Activated CD4-positive, alpha-beta T cell treated with anti-CD3 and anti-CD28 coated beads, Interleukin-2, amount 10 ng/mL, durations not matched to agents 24 days and 14 days (primary cell): ENCODE data around the gene CDK8. TPM values are rescaled to one million over a fixed set of nuclear protein-coding genes. Genes with fewer than 3 reads are reported as not detected.
"Not testable (repeated sequence)": the region's sequence is repeated elsewhere in the genome, so short reads cannot be mapped to it uniquely, and the experiment has no call there.

Source experiments
- DNase-seq: peaks from one replicate; pipeline ENCODE4 v3.0.0; 2022
- H3K27ac Mint-ChIP-seq: one replicate; pipeline ENCODE4 v1.8.0; 2022; ENCODE audit warnings: mild to moderate bottlenecking, mixed read lengths
- H3K27me3 Mint-ChIP-seq: one replicate; pipeline ENCODE4 v1.8.0; 2022; ENCODE audit warnings: mixed read lengths
- H3K36me3 Mint-ChIP-seq: one replicate; pipeline ENCODE4 v1.8.0; 2022; ENCODE audit warnings: low read depth, mild to moderate bottlenecking, mixed read lengths
- H3K4me1 Mint-ChIP-seq: one replicate; pipeline ENCODE4 v1.8.0; 2021; ENCODE audit warnings: mixed read lengths
- H3K4me3 Mint-ChIP-seq: one replicate; pipeline ENCODE4 v1.8.0; 2022; ENCODE audit warnings: mild to moderate bottlenecking, moderate library complexity, mixed read lengths
- H3K9me3 Mint-ChIP-seq: one replicate; pipeline ENCODE4 v1.8.0; 2021; ENCODE audit warnings: mixed read lengths
- intact Hi-C: fragments of 100-400 bp; cut with micrococcal nuclease; formaldehyde crosslinking; loops from one replicate; pipeline ENCODE4 v1.15.1; 2023
- total RNA-seq: library from RNA; stranded (reverse); gene quantifications from 2 replicates; pipeline ENCODE4 v1.2.3, GENCODE V29; 2022

Gene CDK8
- total RNA-seq, 1 donor from 2014 or later: 20.0 TPM

GRCh38 chr13:26228096-26228495 is 25.8 kb upstream of the CDK8 start:
- Mint-ChIP-seq H3K36me3 (no peaks in the 10 kb centered on the region), H3K4me3 (no peak overlapping the region), H3K9me3 (no peaks in the 10 kb centered on the region), H3K4me1 (peaks cover 3% of the 10 kb centered on the region), H3K27me3 (peaks cover 2% of the 10 kb centered on the region), H3K27ac (no peak overlapping the region)
- intact Hi-C loops: no loop called here
- peak; percentile 39 for DNase-seq

GRCh38 chr13:26229080-26229615 is 24.8 kb upstream of the CDK8 start:
- intact Hi-C loops: no loop called here
- Mint-ChIP-seq H3K4me3 (no peak overlapping the region), H3K27me3 (peaks cover 2% of the 10 kb centered on the region), H3K27ac (no peak overlapping the region), H3K9me3 (no peaks in the 10 kb centered on the region), H3K36me3 (no peaks in the 10 kb centered on the region), H3K4me1 (no peaks in the 10 kb centered on the region)
- DNase-seq: peak; percentile 52

GRCh38 chr13:26230703-26231102 is 23.2 kb upstream of the CDK8 start:
- no peaks in the 10 kb centered on the region for H3K4me1 Mint-ChIP-seq
- no peaks in the 10 kb centered on the region for H3K9me3 Mint-ChIP-seq
- peak; percentile 26 for DNase-seq
- H3K27ac Mint-ChIP-seq: no peak overlapping the region
- H3K27me3 Mint-ChIP-seq: no peaks in the 10 kb centered on the region
- H3K4me3 Mint-ChIP-seq: no peak overlapping the region
- H3K36me3 Mint-ChIP-seq: no peaks in the 10 kb centered on the region
- intact Hi-C loops: no loop called here

GRCh38 chr13:26236296-26236695 is 17.6 kb upstream of the CDK8 start:
- Mint-ChIP-seq H3K27ac (no peak overlapping the region), H3K27me3 (peaks cover 3% of the 10 kb centered on the region), H3K4me1 (no peaks in the 10 kb centered on the region), H3K9me3 (no peaks in the 10 kb centered on the region), H3K4me3 (no peak overlapping the region), H3K36me3 (no peaks in the 10 kb centered on the region)
- intact Hi-C loops: no loop called here
- DNase-seq: no peak

GRCh38 chr13:26246154-26246553 is 7.8 kb upstream of the CDK8 start:
- Mint-ChIP-seq H3K4me1 (no peaks in the 10 kb centered on the region), H3K27ac (no peak overlapping the region), H3K36me3 (no peaks in the 10 kb centered on the region), H3K4me3 (no peak overlapping the region), H3K27me3 (peaks cover 3% of the 10 kb centered on the region), H3K9me3 (peaks cover 7% of the 10 kb centered on the region)
- intact Hi-C loops: no loop called here
- no peak for DNase-seq

GRCh38 chr13:26247011-26247410 is 6.9 kb upstream of the CDK8 start:
- no peak overlapping the region for H3K4me3 Mint-ChIP-seq
- H3K36me3 Mint-ChIP-seq: no peaks in the 10 kb centered on the region
- peaks cover 7% of the 10 kb centered on the region for H3K9me3 Mint-ChIP-seq
- intact Hi-C loops: no loop called here
- no peak overlapping the region for H3K27ac Mint-ChIP-seq
- H3K27me3 Mint-ChIP-seq: peaks cover 3% of the 10 kb centered on the region
- H3K4me1 Mint-ChIP-seq: no peaks in the 10 kb centered on the region
- DNase-seq: no peak

- H3K4me1 Mint-ChIP-seq: no peaks in the 10 kb centered on the region
- intact Hi-C loops: no loop called here
- H3K27me3 Mint-ChIP-seq: peaks cover 3% of the 10 kb centered on the region
- peaks cover under 1% of the 10 kb centered on the region for H3K9me3 Mint-ChIP-seq
- H3K4me3 Mint-ChIP-seq: no peak overlapping the region
- no peak overlapping the region for H3K27ac Mint-ChIP-seq
- H3K36me3 Mint-ChIP-seq: no peaks in the 10 kb centered on the region
- no peak for DNase-seq
These were observed 6.3 kb upstream of the CDK8 start for GRCh38 chr13:26247608-26248007.

GRCh38 chr13:26249551-26249950 is 4.4 kb upstream of the CDK8 start:
- Mint-ChIP-seq H3K4me1 (peaks cover 7% of the 10 kb centered on the region), H3K4me3 (no peak overlapping the region), H3K9me3 (no peaks in the 10 kb centered on the region), H3K27ac (no peak overlapping the region), H3K27me3 (peaks cover 3% of the 10 kb centered on the region), H3K36me3 (no peaks in the 10 kb centered on the region)
- no peak for DNase-seq
- intact Hi-C loops: no loop called here

- H3K9me3 Mint-ChIP-seq, H3K27ac Mint-ChIP-seq, H3K27me3 Mint-ChIP-seq, H3K36me3 Mint-ChIP-seq, DNase-seq, H3K4me3 Mint-ChIP-seq, intact Hi-C loops: not testable (repeated sequence)
- H3K4me1 Mint-ChIP-seq: peaks cover 23% of the 10 kb centered on the region
These were observed 1.9 kb upstream of the CDK8 start for GRCh38 chr13:26252006-26252405.

GRCh38 chr13:26253262-26253786 is 605 bp upstream of the CDK8 start:
- no peaks in the 10 kb centered on the region for H3K9me3 Mint-ChIP-seq
- peaks cover 3% of the 10 kb centered on the region for H3K36me3 Mint-ChIP-seq
- intact Hi-C loops: loop anchor here (1.0 kb wide), 2 partner anchors 32 to 67 kb away; no protein-coding TSS in a partner anchor
- H3K27me3 Mint-ChIP-seq: no peaks in the 10 kb centered on the region
- peak overlapping the region; percentile 83 for H3K27ac Mint-ChIP-seq
- peaks cover 23% of the 10 kb centered on the region for H3K4me1 Mint-ChIP-seq
- DNase-seq: peak; percentile 58
- peak overlapping the region; percentile 85 for H3K4me3 Mint-ChIP-seq

- Mint-ChIP-seq H3K27ac (peak overlapping the region; percentile 69), H3K4me1 (peaks cover 24% of the 10 kb centered on the region), H3K4me3 (peak overlapping the region; percentile 85), H3K27me3 (no peaks in the 10 kb centered on the region), H3K36me3 (peaks cover 3% of the 10 kb centered on the region), H3K9me3 (no peaks in the 10 kb centered on the region)
- intact Hi-C loops: no loop called here
- peak; percentile 89 for DNase-seq
These were observed 718 bp downstream of the CDK8 start for GRCh38 chr13:26254583-26255111.

- Mint-ChIP-seq H3K27ac (peak overlapping the region; percentile 69), H3K36me3 (peaks cover 3% of the 10 kb centered on the region), H3K27me3 (no peaks in the 10 kb centered on the region), H3K4me1 (peaks cover 26% of the 10 kb centered on the region), H3K9me3 (no peaks in the 10 kb centered on the region), H3K4me3 (peak overlapping the region; percentile 85)
- DNase-seq: no peak
- intact Hi-C loops: no loop called here
These were observed 1.2 kb downstream of the CDK8 start for GRCh38 chr13:26255115-26255514.

- DNase-seq: no peak
These were observed 1.9 kb downstream of the CDK8 start for GRCh38 chr13:26255691-26256277.

GRCh38 chr13:26257049-26257448 is 3.1 kb downstream of the CDK8 start:
- no peak overlapping the region for H3K27ac Mint-ChIP-seq
- peaks cover 3% of the 10 kb centered on the region for H3K36me3 Mint-ChIP-seq
- H3K9me3 Mint-ChIP-seq: no peaks in the 10 kb centered on the region
- DNase-seq: no peak
- intact Hi-C loops: no loop called here
- H3K4me1 Mint-ChIP-seq: peaks cover 28% of the 10 kb centered on the region
- H3K27me3 Mint-ChIP-seq: no peaks in the 10 kb centered on the region
- no peak overlapping the region for H3K4me3 Mint-ChIP-seq

More at GRCh38 chr13:26255691-26256277, 1.9 kb downstream of the CDK8 start:
- Mint-ChIP-seq H3K4me1 (peaks cover 28% of the 10 kb centered on the region), H3K4me3 (peak overlapping the region; percentile 85), H3K27me3 (no peaks in the 10 kb centered on the region), H3K27ac (no peak overlapping the region), H3K9me3 (no peaks in the 10 kb centered on the region), H3K36me3 (peaks cover 3% of the 10 kb centered on the region)
- intact Hi-C loops: no loop called here
